ENCODE data around the gene NLRP4.
"Not testable (repeated sequence)": the region's sequence is repeated elsewhere in the genome, so short reads cannot be mapped to it uniquely, and the experiment has no call there.

The NLRP4 gene

DNA sequence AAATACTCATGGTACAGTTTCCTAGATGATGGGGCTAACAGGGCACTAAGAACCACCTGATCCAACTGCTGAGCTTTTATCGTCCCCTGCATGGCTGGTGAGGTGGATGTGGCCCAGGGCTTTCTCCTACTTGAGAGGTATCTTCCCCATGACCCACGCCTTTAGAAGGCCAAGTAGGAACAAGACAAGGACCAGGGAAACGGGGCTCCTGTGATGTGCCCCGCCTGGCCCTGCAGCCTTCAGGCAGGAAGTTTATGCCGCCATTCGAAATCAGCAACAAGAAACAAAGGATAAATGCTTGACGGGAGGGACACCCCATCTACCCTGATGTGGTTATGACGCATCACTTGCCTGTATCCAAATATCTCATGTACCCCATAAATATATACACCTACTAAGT is 91.7 kb downstream of the NLRP4 start:
- H3K4me1 ChIP-seq, result no peaks in the 10 kb centered on the region
- H2AFZ ChIP-seq, result no peak overlapping the region
- H3K9me3 ChIP-seq (ENCODE audit: control insufficient read depth, low read length), result no peaks in the 10 kb centered on the region
- H3K4me2 ChIP-seq (ENCODE audit: low read length), result no peak overlapping the region
- no peaks in the 10 kb centered on the region for H3K79me2 ChIP-seq
- H3K9ac ChIP-seq, result no peak overlapping the region
- no peaks in the 10 kb centered on the region for H3K36me3 ChIP-seq (ENCODE audit: control insufficient read depth, insufficient read depth, low read length)
- H3K27me3 ChIP-seq (ENCODE audit: control insufficient read depth, insufficient read depth, low read length), result no peaks in the 10 kb centered on the region
- no peak overlapping the region for H3K27ac ChIP-seq
- TF ChIP-seq, protein P1, sequence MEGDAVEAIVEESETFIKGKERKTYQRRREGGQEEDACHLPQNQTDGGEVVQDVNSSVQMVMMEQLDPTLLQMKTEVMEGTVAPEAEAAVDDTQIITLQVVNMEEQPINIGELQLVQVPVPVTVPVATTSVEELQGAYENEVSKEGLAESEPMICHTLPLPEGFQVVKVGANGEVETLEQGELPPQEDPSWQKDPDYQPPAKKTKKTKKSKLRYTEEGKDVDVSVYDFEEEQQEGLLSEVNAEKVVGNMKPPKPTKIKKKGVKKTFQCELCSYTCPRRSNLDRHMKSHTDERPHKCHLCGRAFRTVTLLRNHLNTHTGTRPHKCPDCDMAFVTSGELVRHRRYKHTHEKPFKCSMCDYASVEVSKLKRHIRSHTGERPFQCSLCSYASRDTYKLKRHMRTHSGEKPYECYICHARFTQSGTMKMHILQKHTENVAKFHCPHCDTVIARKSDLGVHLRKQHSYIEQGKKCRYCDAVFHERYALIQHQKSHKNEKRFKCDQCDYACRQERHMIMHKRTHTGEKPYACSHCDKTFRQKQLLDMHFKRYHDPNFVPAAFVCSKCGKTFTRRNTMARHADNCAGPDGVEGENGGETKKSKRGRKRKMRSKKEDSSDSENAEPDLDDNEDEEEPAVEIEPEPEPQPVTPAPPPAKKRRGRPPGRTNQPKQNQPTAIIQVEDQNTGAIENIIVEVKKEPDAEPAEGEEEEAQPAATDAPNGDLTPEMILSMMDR (IDR thresholded peaks at IDR 0.05), result no peak
- no peak overlapping the region for H3K4me3 ChIP-seq (ENCODE audit: low read depth, low read length)

DNA sequence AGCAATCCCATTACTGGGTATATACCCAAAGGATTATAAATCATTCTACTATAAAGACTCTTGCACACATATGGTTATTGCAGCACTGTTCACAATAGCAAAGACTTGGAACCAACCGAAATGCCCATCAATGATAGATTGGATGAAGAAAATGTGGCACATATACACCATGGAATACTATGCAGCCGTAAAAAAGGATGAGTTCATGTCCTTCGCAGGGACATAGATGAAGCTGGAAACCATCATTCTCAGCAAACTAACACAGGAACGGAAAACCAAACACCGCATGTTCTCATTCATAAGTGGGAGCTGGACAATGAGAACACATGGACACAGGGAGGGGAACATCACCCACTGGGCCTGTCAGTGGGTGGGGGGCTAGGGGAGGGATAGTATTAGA is 92.9 kb downstream of the NLRP4 start:
- not testable (repeated sequence) for H3K79me2 ChIP-seq; H2AFZ ChIP-seq; H3K27ac ChIP-seq; H3K4me1 ChIP-seq; H3K27me3 ChIP-seq (ENCODE audit: control insufficient read depth, insufficient read depth, low read length); H3K36me3 ChIP-seq (ENCODE audit: control insufficient read depth, insufficient read depth, low read length); H3K9me3 ChIP-seq (ENCODE audit: control insufficient read depth, low read length); H3K9ac ChIP-seq; H3K4me2 ChIP-seq (ENCODE audit: low read length); H3K4me3 ChIP-seq (ENCODE audit: low read depth, low read length)

- Histone ChIP-seq H3K4me2 (ENCODE audit: low read length) (no peak overlapping the region), H3K4me1 (no peaks in the 10 kb centered on the region), H3K36me3 (ENCODE audit: control insufficient read depth, insufficient read depth, low read length) (no peaks in the 10 kb centered on the region), H3K27ac (no peak overlapping the region), H3K27me3 (ENCODE audit: control insufficient read depth, insufficient read depth, low read length) (no peaks in the 10 kb centered on the region), H3K9ac (no peak overlapping the region), H3K79me2 (no peaks in the 10 kb centered on the region), H2AFZ (no peak overlapping the region), H3K9me3 (ENCODE audit: control insufficient read depth, low read length) (no peaks in the 10 kb centered on the region), H3K4me3 (ENCODE audit: low read depth, low read length) (no peak overlapping the region)
- TF ChIP-seq, protein P1 (IDR thresholded peaks at IDR 0.05), result no peak
These were observed 94.7 kb downstream of the NLRP4 start for GRCh38 chr19:55930996-55931515.

All from parathyroid adenoma (tissue), 2 donors.